Tongue (tissue), 2 donors: Measurements from ENCODE around the gene C16orf89. TPM values are rescaled to one million over a fixed set of nuclear protein-coding genes. Genes with fewer than 3 reads are reported as not detected.
A peak's percentile ranks its signal among the peaks of the same experiment; 100 is the strongest.
"Not testable (repeated sequence)": the region's sequence is repeated elsewhere in the genome, so short reads cannot be mapped to it uniquely, and the experiment has no call there.

ENCODE experiments used
- DNase-seq: peaks from one replicate; pipeline ENCODE4 v3.0.0-alpha.2; 2015
- total RNA-seq: library from RNA; depleted of rRNA; stranded (reverse); fragments of >200 nt; gene quantifications from one replicate; pipeline ENCODE4 v1.2.3, GENCODE V29; 2014

The C16orf89 gene
- total RNA-seq, 1 donor from 2014 or later, result 5.3 TPM

- not testable (repeated sequence) for DNase-seq
These were observed 18.5 kb upstream of the C16orf89 start for GRCh38 chr16:5084099-5084731.

GRCh38 chr16:5083646-5084045, 17.9 kb upstream of the C16orf89 start:
- not testable (repeated sequence) for DNase-seq

DNA sequence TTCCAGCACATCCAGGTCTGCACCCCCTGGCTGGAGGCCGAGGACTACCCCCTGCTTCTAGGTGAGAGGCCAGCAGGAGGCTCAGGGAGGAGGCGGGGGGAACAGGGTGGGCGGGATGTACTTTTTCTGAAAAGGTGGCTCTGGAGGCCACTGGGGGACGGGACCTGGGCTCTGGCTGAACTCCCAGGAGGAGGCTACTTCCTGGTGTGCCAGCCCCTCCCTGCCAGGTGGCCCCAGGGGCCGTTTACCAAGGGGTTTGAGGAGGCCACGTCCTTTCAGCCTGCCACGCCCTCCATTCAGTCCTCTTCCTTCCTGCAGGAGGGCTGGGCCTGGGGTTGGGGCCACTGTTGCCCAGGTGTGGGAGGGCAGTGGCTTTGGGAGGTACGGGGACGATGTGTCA, 15.2 kb upstream of the C16orf89 start:
- DNase-seq, result not testable (repeated sequence)

- DNase-seq, result not testable (repeated sequence)
These were observed 14.7 kb upstream of the C16orf89 start for GRCh38 chr16:5080461-5080860.

DNA sequence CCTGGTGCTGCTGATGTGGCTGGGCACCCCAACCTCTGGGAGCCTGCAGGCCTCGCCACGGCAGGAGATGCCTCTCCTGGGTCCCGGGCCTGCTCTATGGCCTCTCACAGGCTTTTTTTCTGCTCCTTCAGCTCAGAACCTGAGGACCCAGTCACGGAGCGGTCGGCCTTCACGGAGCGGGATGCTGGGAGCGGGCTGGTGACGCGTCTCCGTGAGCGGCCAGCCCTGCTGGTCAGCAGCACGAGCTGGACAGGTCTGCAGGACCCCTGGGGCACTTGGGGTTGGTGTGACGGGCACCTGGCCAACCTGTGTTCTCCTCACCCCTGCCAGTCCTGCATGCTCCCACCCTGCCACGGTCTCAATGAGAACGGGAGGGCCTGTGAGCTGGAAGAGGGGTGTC, 12.9 kb upstream of the C16orf89 start:
- DNase-seq, result no peak

GRCh38 chr16:5077304-5077703, 11.5 kb upstream of the C16orf89 start:
- DNase-seq, result no peak

GRCh38 chr16:5075637-5076036, 9.9 kb upstream of the C16orf89 start:
- no peak for DNase-seq

DNA sequence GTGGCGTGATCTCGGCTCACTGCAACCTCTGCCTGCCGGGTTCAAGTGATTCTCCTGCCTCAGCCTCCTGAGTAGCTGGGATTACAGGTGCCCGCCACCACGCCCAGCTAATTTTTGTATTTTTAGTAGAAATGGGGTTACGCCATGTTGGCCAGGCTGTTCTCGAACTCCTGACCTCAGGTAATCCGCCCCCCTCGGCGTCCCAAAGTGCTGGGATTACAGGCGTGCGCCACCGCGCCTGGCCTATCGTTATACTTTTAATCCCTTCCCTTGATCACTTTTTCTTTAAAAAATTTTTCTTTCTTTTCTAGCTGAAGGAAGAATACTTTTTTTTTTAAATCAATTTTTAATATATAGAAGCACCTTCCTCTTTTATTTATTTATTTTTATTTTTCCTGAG, 8.0 kb upstream of the C16orf89 start:
- DNase-seq, result not testable (repeated sequence)

DNA sequence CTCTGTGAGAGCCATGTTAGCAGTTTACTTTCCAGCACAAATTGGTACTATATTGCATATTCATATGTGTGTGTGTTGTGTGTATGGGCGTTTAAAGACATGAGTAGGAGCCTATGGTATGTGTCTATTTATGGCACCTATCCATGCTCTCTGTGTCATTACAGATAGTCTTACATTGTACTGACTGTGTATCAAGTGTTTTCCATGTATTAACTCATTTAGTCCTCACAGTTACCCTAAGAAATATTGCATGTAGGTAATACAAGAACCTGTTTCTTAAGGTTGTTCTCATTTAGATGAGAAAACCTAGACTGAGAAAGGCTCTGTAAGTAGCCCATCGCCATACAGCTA, 7.5 kb upstream of the C16orf89 start:
- DNase-seq, result no peak

DNA sequence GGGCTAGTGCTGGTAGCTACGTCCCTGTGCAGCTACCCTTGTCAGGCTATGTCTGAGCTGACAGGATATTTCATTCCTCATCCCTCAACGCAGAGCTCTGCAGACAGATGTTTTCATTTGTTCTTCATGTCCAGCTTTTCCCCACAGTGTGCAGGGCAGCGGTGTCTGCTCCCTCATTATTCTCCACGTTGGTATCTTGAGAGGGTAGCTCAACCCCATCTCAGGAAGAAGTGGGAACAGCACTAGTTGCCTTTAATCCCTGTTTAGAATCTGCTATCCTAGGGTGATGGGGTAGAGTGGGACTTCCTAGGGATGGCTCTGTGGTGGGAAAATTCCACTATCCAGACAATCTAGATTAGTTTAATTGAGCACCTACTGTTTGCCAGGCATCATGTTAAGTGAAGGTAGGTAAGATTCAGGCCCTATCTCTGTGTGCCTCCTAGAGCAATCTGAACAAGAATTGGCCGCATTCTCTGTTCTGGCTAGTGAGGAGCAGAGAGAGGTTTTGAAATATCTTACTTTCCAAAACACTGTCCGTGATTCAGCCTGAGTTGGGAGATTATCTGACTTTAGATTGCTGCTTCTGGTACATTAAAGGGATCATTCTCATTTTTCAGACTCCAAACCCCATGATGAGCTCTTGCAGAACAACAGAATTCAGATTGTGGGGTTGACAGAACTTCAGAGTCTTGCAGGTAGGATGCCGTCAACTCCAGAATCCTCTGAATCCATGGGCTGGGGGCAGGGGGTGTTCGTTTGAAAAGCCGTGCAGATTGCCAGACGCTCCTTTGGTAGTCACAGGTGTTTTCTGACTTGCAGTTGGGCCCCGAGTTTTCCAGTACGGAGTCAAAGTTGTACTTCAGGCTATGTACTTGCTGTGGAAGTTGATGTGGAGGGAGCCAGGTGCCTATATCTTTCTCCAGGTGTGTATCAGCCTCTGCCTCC, 6.8 kb upstream of the C16orf89 start:
- no peak for DNase-seq

GRCh38 chr16:5071681-5072333, 6.1 kb upstream of the C16orf89 start, which contains the start of gene ALG1:
Gene ALG1, plus strand, starts transcription at chr16:5071843. Its CDS starts 7 bp downstream, at chr16:5071850.
- peak; percentile 96 for DNase-seq

GRCh38 chr16:5071341-5071680, 5.6 kb upstream of the C16orf89 start:
- no peak for DNase-seq

GRCh38 chr16:5070431-5071186, 4.9 kb upstream of the C16orf89 start:
- DNase-seq, result no peak

DNA sequence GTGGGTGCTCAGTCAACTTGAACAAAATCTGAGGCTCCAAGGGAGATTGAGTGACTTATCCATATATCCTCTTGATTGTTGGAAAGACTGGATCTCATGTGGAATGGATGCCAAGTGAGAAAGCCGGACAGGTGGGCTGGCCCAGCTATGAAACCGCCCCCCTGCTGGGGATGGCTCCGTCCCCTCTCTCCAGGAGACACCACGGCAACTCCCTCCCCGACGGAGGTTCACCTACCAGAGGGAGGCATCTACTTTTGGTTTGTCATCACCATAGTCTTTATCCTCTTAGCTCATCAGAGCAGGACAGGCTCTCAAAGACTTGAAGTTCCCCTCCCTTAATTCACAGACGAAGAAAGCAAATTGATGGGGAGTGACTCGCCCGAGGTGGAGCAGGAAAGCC, 4.1 kb upstream of the C16orf89 start:
- DNase-seq, result no peak

DNA sequence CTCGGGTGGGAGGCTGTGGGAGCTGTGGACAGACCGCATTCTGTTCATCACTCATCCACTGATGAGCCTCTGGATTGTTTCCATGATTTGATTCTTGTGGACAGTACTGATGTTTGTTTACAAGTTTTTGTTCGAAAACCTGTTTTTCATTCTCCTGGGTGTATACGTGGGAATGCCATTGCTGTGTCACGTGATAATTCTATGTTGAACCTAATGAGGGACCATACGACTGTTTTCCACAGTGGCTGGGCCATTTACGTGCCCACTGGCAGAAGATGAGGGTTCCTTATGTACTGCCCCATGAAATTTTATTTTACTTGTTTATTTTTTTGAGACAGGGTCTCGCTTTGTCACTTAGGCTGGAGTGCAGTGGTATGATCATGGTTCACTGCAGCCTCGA, 3.3 kb upstream of the C16orf89 start:
- DNase-seq, result no peak

DNA sequence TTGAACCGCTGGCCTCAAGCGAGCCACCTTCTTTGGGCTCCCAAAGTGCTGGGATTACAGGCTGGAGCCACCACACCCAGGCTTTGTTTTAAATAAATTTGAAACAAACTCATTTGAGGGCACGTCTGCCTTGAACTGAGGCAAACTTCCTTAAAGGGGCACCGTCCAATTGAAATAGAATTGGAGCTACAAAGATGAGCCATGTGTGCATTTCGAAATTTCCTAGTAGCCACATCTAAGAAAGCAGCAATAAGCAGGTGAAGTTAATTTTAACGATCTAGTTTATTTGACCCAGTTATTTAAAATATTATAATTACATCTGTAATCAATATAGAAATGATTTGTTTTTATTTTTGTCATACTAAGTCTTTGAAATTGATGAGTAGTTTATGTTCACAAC, 755 bp upstream of the C16orf89 start:
- no peak for DNase-seq

DNA sequence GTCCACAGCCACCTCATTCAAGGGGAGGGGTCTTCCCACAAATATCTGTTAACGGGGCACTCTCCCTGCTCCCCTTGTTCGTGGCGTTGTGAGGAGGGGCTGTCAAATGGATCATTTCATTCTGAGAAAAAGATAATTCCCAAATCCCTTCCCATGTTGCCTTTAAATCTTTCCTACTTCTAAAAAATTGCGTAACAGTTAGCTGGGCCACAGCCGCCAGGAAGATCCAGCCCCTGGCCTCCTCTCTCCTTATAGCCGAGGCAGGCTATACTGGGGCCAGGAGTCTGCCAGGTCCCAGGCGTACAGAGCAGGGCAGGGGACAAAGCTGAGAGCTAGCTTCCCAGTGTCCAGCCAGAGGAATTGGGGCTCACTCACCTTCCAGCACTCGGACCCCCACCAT, 430 bp downstream of the C16orf89 start:
- DNase-seq, result no peak

- peak; percentile 45 for DNase-seq
These were observed 841 bp downstream of the C16orf89 start for GRCh38 chr16:5064915-5065314.

- DNase-seq, result no peak
These were observed 2.7 kb downstream of the C16orf89 start for GRCh38 chr16:5062790-5063765.

GRCh38 chr16:5062051-5062450, 3.7 kb downstream of the C16orf89 start:
- DNase-seq, result no peak

- DNase-seq, result no peak
These were observed 5.6 kb downstream of the C16orf89 start for GRCh38 chr16:5060073-5060641.
